Endothelial cell of umbilical vein (primary cell): Measurements from ENCODE around the gene OR10H4. TPM values are rescaled to one million over a fixed set of nuclear protein-coding genes. Genes with fewer than 3 reads are reported as not detected.
"Not testable (repeated sequence)": the region's sequence is repeated elsewhere in the genome, so short reads cannot be mapped to it uniquely, and the experiment has no call there.

Experiments used
- BruUV-seq: library from RNA; stranded (reverse); fragments of 400-500 nt; replicated peaks from 2 replicates; lab custom pipeline; 2021; lab: Mats Ljungman, UMichigan
- CTCF ChIA-PET: fragments of 300-600, 350-600 bp; sonication (Branson Sonifier 250); formaldehyde crosslinking; loops from one replicate; lab custom pipeline; 2021; ENCODE audit warnings: antibody characterized with exemption, inconsistent platforms; lab: Charles Lee
- POLR2A ChIA-PET: fragments of 300-600, 350-600 bp; sonication (Branson Sonifier 250); formaldehyde crosslinking; loops from one replicate; lab custom pipeline; 2021; ENCODE audit warnings: antibody characterized with exemption, inconsistent platforms; lab: Charles Lee
- DNase-seq: peaks from one replicate; pipeline ENCODE4 v3.0.0-alpha.2; 2011; ENCODE audit warnings: low read depth, low spot score
- FAIRE-seq: peaks from 2 replicates; lab custom pipeline; 2011; peaks lifted over from hg19 to GRCh38; lab: Jason Lieb, UNC
- H2AFZ ChIP-seq: 2 replicates; pipeline ENCODE4 v1.6.0; 2012; ENCODE audit warnings: low read depth, low read length, control low read depth, inconsistent platforms
- H3K27ac ChIP-seq: 2 replicates; pipeline ENCODE4 v1.5.1; 2011; ENCODE audit warnings: low read depth, mild to moderate bottlenecking, control low read depth, low read length, moderate library complexity; ENCODE audit not compliant: insufficient read depth
- H3K27me3 ChIP-seq, 2 experiments: 2 replicates each; pipeline versions ENCODE4 v1.6.0 to v1.6.1; 2011; ENCODE audit warnings: low read length in 2 of 2, mixed read lengths in 1 of 2; ENCODE audit not compliant: control insufficient read depth in 2 of 2, insufficient read depth in 2 of 2
- H3K36me3 ChIP-seq, 2 experiments: 2 replicates in 1 of 2; 3 replicates in 1 of 2; pipeline ENCODE4 v1.5.1; 2011; ENCODE audit warnings: low read length in 2 of 2, mild to moderate bottlenecking in 1 of 2, moderate library complexity in 1 of 2; ENCODE audit not compliant: control insufficient read depth in 2 of 2, insufficient read depth in 2 of 2; ENCODE audit errors: extremely low read depth in 1 of 2
- H3K4me1 ChIP-seq: 3 replicates; pipeline ENCODE4 v1.5.1; 2011; ENCODE audit warnings: mild to moderate bottlenecking, low read length; ENCODE audit not compliant: control insufficient read depth, insufficient read depth; ENCODE audit errors: extremely low read depth
- H3K4me2 ChIP-seq: 2 replicates; pipeline ENCODE4 v1.6.1; 2011; ENCODE audit warnings: low read length, control low read depth, mixed read lengths; ENCODE audit not compliant: insufficient read depth
- H3K4me3 ChIP-seq, 3 experiments: fragments of 200-600 bp in 1 of 3; sonication (generic), shearing (Covaris generic) in 1 of 3; replicated peaks in 1 of 3; 2 replicates each; pipeline ENCODE4 v1.5.1; 2011 to 2016; ENCODE audit warnings: control low read depth in 3 of 3, low read length in 3 of 3, mild to moderate bottlenecking in 2 of 3, inconsistent platforms in 1 of 3, low read depth in 1 of 3, moderate library complexity in 1 of 3; ENCODE audit not compliant: insufficient read depth in 1 of 3
- H3K79me2 ChIP-seq: 2 replicates; pipeline ENCODE4 v1.6.0; 2012; ENCODE audit warnings: low read length, inconsistent platforms; ENCODE audit not compliant: control insufficient read depth, insufficient read depth
- H3K9ac ChIP-seq: replicated peaks from 2 replicates; pipeline ENCODE3; 2011; ENCODE audit warnings: low read length, control low read depth; ENCODE audit not compliant: insufficient read depth; ENCODE audit errors: extremely low read depth
- H3K9me1 ChIP-seq: replicated peaks from 3 replicates; pipeline ENCODE4 v1.6.0; 2011; ENCODE audit warnings: mild to moderate bottlenecking, low read length; ENCODE audit not compliant: control insufficient read depth, insufficient read depth; ENCODE audit errors: extremely low read depth
- H3K9me3 ChIP-seq: replicated peaks from 2 replicates; pipeline ENCODE4 v1.5.1; 2012; ENCODE audit warnings: low read length, inconsistent platforms; ENCODE audit not compliant: control insufficient read depth, insufficient read depth
- H4K20me1 ChIP-seq: replicated peaks from 2 replicates; pipeline ENCODE3; 2011; ENCODE audit warnings: mild to moderate bottlenecking, low read length; ENCODE audit not compliant: control insufficient read depth, insufficient read depth; ENCODE audit errors: extremely low read depth
- FOS ChIP-seq: IDR thresholded peaks from 2 replicates; pipeline ENCODE4 v1.6.1; 2011; ENCODE audit warnings: mild to moderate bottlenecking, low read length, moderate library complexity, borderline replicate concordance; ENCODE audit not compliant: insufficient read depth
- JUN ChIP-seq: IDR thresholded peaks from 2 replicates; pipeline ENCODE4 v1.6.1; 2011; ENCODE audit warnings: borderline replicate concordance, low read depth; ENCODE audit not compliant: insufficient read length, insufficient read depth
- MYC ChIP-seq: IDR thresholded peaks from one replicate; pipeline ENCODE4 v1.6.1; 2011; ENCODE audit warnings: mild to moderate bottlenecking, low read depth, low read length
- POLR2A ChIP-seq: IDR thresholded peaks from 2 replicates; pipeline ENCODE4 v1.6.1; 2012; ENCODE audit warnings: low read depth, mild to moderate bottlenecking, control low read depth, low read length
- dilution Hi-C: fragments of 300-500 bp; cut with MboI; formaldehyde crosslinking; loops from one replicate; pipeline ENCODE4 v1.15.0; 2019; ENCODE audit warnings: low sequenced_read_pairs; ENCODE audit not compliant: extremely low pct_ligation_motif_present
- intact Hi-C: fragments of 100-400 bp; cut with micrococcal nuclease; formaldehyde crosslinking; loops from one replicate; pipeline ENCODE4 v1.10.0; 2022
- polyA plus RNA-seq, 4 experiments: library from polyadenylated mRNA; depleted of rRNA in 3 of 4; stranded (reverse) in 3 of 4; unstranded in 1 of 4; fragments of >200 nt; gene quantifications; 2 replicates each; pipeline versions ENCODE4 v1.2.1 to v1.2.3, GENCODE V29; 2011 to 2012; ENCODE audit warnings: missing spikeins in 1 of 4
- total RNA-seq: library from RNA; stranded (reverse); gene quantifications from 2 replicates; pipeline ENCODE4 v1.2.3, GENCODE V29; 2021

OR10H4 gene
- total and polyA plus RNA-seq, 2 donors (not counting 3 experiments of a cell fraction or from before 2014, with no cell fraction given): not detected

DNA sequence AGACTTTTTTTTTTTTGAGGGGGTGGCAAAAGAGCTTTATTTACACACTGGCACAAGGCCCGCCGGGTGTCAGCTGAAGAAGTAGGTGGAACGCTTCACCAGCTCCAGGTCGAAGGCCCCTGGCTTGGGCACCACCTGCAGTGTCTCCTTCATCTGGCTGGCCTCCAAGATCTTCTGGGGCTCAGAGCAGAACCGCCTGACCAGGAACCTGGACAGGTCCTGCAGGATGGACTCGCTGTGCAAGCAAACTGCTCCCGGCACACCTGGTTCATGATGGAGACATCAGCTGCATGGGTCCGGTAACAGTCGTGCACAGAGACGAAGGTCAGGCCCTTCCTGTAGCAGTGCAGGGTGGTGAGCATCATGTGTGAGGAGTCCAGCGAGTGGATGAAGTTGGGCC, 46.6 kb upstream of the OR10H4 start:
- Histone ChIP-seq H3K4me2 (no peak overlapping the region), H4K20me1 (no peaks in the 10 kb centered on the region), H3K36me3 (no peaks in the 10 kb centered on the region), H3K79me2 (no peaks in the 10 kb centered on the region), H3K9me3 (no peaks in the 10 kb centered on the region), H3K4me1 (no peaks in the 10 kb centered on the region), H3K27me3 (no peaks in the 10 kb centered on the region), H3K4me3 (no peak overlapping the region), H3K9ac (no peak overlapping the region), H2AFZ (no peak overlapping the region), H3K9me1 (no peaks in the 10 kb centered on the region), H3K27ac (no peak overlapping the region)
- CTCF ChIA-PET: no interaction called here
- dilution Hi-C loops (no loop called here), intact Hi-C loops (no loop called here)
- POLR2A ChIA-PET: no interaction called here
- FAIRE-seq (no peak), DNase-seq (no peak)
- TF ChIP-seq POLR2A (no peak), MYC (no peak), FOS (no peak), JUN (no peak)
- BruUV-seq: no TSS peak

DNA sequence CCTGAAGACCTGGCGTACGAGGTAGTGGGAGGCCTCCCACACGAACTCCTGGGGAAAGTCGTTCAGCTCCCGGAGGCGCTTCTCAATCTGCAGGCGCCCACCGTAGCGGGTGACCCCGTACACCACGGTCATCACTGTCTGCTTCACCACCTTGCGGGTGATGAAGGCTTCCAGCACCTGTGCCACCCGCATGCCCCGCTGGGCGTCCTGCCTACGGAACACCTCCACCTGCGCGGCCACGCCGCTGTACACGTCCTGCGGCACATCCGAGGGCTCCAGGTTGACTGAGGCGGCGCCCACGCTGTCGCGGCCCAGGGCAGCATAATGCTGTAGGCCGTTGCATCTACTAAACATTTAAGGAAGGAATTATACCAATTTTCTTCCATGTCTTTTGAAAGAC, 45.9 kb upstream of the OR10H4 start:
- H3K4me1 ChIP-seq, BruUV-seq, H3K36me3 ChIP-seq, H3K27ac ChIP-seq, H4K20me1 ChIP-seq, dilution Hi-C loops, intact Hi-C loops, H3K79me2 ChIP-seq, H3K4me3 ChIP-seq, FAIRE-seq, H3K9ac ChIP-seq, H3K9me3 ChIP-seq, POLR2A ChIA-PET, H3K4me2 ChIP-seq, H3K9me1 ChIP-seq, H2AFZ ChIP-seq, DNase-seq, H3K27me3 ChIP-seq, CTCF ChIA-PET: not testable (repeated sequence)
